Astrocyte (in vitro differentiated cells and primary cell): ENCODE data around the gene LRRC47.

ENCODE experiments used
- CTCF ChIP-seq: IDR thresholded peaks from 2 replicates; pipeline ENCODE4 v1.5.1; 2011; ENCODE audit warnings: low read depth, mild to moderate bottlenecking, inconsistent platforms, low read length, moderate library complexity; ENCODE audit not compliant: insufficient read depth
- EZH2 ChIP-seq: IDR thresholded peaks from 2 replicates; pipeline ENCODE4 v1.6.1; 2012; ENCODE audit warnings: mild to moderate bottlenecking, low read length, inconsistent platforms; ENCODE audit not compliant: insufficient read depth

DNA sequence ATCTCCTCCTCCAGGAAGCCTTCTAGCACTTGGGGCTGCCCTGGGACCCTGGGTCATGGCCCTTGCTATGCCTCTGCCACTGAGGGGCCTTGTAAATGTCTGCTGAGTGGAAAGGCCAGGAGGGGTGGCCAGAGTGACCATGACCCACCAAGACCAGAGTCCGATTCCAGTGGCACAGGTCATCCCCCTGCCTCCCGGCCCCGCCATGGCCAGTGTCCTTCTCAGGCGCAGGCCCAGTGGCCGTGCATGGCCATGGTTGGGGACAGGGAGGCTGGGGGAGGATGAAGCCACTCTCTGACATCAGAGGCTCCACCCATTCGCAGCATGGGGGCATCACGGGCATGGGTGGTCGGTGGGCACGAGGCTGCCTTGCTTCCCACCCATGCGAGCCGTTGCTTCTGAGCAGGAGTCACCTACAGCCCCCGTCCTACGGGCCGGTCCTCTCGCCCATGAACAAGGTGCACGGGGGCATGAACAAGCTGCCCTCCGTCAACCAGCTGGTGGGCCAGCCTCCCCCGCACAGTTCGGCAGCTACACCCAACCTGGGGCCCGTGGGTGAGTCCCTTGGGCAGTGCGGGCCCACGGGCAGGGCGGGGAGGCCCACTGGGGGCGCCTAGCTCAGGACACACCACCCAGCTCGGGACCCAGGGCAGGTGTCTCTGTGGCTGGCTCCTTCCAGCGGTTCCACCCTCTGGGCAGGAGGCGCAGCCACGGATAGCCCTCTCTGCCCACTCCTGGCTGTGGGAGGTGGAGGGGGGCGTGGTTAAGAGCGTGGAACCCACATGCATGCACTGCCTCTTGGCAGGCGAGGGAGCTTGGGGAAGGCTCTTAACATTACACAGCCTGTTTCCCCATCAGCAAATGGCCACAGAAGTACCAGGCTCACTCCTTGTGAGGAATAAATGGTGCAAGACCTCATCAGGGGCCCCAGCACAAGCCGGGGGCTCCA lies 66.4 kb downstream of the LRRC47 start:
- TF ChIP-seq CTCF: no peak
- no peak for TF ChIP-seq EZH2
